HG03025 (cell line): Measurements from ENCODE around the gene GRID2.
"Not testable (repeated sequence)": the region's sequence is repeated elsewhere in the genome, so short reads cannot be mapped to it uniquely, and the experiment has no call there.

ENCODE experiments used
- ATAC-seq: cut with Tn5 transposase; IDR thresholded peaks from one replicate; pipeline ENCODE4 v1.9.1; 2021; ENCODE audit warnings: mild to moderate bottlenecking, moderate library complexity; ENCODE audit not compliant: unreplicated experiment, low FRiP score

The GRID2 gene

DNA sequence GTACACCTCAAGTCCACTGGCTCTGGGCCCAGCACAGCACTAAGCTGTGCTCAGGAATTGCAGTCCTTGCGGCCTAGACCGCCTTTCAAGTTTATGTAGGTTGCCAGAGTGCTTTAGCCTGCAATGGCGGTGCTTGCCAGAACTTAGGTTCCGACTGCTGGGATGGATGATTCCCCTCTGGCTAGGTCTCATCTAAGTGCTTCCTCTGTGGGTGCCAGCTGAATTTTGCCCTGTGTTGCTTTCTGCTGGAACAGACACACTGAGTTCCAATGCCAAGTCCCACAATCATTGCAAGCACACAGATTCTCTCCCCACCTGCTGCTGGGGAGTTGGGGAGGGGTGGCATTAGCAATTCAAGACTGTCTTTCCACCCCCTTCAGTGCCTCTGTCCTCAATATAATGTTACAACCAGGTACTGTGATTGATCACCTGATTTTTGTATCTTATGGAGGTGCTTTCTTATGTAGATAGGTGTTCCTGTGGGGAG lies 129.5 kb downstream of the GRID2 start:
- ATAC-seq = no peak

DNA sequence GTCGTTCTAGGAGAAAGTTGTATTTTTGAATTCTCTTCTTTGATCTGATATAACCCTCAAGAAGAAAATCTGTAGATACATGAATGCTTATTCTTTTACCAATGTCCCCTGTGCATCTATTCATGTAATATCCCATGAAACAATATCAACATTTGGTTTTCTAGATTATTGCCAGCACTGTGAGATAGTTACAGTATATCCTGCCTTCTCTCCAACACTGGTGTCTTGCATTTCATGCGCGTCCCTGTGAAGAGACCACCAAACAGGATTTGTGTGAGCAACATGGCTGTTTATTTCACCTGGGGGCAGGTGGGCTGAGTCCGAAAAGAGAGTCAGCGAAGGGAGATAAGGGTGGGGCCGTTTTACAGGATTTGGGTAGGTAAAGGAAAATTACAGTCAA lies 135.0 kb downstream of the GRID2 start:
- not testable (repeated sequence) for ATAC-seq

DNA sequence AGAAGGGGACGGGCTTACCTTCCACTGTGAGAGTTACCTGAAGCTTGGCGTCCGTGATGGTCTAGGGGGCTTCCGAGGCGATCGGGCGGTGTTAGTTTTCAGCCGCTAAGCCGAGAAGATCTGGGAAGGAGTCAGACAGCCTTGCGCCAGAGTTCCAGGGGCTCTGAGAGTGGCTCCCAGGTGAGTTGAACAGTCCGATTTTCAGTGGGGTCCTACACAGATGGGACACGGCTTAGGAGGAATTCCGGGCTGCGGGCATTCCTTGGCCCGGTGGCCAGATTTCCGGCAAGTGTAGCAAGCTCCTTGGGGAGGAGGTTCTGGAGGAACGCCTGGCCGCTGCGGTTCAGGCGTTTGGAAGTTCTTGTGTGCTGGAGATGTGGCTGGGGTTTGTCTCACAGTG lies 138.4 kb downstream of the GRID2 start:
- not testable (repeated sequence) for ATAC-seq

DNA sequence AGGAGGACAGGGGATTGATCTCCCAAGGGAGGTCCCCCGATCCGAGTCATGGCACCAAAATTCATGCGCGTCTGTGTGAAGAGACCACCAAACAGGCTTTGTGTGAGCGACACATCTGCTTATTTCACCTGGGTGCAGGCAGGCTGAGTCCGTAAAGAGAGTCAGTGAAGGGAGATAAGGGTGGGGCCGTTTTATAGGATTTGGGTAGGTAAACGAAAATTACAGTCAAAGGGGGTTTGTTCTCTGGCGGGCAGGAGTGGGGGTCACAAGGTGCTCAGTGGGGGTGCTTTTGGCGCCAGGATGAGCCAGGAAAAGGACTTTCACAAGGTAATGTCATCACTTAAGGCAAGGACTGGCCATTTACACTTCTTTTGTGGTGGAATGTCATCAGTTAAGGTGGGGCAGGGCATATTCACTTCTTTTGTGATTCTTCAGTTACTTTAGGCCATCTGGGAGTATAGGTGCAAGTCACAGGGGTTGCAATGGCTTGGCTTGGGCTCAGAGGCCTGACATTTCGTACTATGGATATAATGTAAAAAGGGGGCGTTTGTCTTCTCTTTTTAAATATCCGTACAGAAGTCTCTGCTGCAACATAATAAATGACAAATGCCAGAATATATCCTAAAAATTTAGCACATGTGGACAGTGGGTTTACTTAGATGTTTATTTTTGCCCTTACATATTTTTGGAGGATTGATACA lies 140.5 kb downstream of the GRID2 start:
- not testable (repeated sequence) for ATAC-seq

DNA sequence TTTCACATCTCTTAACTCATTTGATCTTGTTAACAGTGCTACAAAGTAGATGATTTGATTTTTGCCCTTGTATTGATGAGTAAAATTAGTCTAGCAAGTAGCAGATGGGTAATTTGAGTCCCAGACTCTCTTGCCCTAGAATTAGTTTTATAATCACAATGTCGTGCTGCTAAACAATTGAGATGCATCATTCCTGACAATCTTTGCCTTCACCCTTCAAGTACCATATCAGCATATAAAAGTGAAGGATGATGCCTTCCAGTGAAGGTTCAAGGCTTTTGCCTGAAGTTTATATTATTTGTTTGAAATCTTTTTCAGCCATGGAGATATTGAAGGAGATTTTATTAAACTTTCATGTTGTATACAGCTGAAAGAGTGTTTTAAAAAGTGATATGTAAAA lies 141.4 kb downstream of the GRID2 start:
- no peak for ATAC-seq

DNA sequence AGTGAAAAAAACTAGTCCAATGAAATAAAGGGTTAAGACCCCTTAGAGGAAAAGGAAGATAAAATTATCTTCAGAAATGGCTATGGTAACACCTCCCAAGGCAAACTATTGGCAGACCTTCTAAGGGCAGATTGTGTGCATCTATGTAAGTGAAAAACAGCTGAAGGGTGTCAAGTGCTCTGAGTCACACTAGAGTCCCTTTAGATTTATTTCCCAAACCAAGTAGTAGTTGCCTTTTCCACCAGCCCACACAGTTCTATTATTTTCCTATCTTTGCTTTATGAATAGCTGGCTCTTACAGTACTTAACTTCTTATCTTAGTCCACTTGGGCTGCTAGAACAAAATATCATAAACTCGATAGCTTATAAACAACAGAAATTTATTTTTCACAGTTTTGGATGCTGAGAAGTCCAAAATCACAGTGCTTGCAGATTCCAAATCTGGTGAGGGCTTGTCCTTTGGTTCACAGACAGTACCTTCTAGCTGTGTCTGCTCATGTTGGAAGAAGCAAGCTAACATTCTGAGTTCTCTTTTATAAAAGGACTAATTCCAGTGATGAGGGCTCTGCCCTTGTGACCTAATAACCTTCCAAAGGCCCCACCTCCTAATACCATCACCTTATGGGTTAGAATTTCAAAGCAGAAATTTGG lies 143.6 kb downstream of the GRID2 start:
- ATAC-seq = no peak

DNA sequence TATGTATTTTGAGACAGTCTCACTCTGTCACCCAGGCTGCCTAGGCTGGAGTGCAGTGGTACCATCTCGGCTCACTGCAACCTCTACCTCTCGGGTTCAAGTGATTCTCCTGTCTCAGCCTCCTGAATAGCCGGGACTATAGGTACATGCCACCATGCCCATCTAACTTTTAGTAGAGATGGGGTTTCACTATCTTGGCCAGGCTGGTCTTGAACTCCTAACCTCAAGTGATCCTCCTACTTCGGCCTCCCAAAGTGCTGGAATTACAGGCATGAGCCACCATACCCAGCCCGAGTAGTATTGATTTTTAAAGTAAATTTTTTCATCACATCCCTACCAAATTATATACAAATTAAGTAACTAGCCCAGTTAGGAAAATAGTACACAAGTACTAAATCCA lies 144.4 kb downstream of the GRID2 start:
- ATAC-seq = not testable (repeated sequence)

DNA sequence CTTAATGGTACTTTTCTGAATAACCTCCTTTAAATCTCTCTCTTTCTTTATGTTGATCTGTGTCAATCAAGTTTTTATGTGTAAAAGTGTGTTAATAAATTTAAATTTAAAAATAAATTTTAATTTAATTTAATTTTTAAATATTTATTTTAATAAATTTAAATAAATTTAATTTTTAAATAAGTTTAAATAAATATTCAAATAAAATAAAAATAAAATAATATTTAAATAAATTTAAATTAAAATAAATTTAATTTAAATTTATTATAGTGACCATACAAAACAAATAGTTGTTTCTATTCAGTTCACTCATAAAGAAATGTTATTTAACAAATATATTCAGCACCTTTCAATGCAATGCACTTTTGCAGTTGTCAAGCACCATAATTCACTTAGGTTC lies 146.9 kb downstream of the GRID2 start:
- no peak for ATAC-seq

DNA sequence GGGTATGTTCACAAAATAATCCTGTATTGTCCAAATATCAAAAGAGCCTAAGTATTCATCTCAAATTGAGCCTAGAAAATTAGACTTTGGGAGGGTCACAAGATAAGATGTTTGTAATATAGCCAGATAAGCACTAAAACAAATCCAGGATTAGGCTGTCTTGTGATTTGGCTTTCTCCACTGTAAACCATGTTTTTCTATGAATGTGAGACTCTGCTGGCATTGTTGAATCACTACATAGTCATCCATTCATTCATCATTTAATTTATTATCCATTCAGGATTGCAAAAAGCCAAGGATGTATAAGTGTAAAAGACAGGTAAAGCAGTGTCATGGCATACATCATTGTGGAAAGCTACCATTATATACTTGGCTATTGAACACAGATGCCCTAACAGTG lies 148.0 kb downstream of the GRID2 start:
- no peak for ATAC-seq

DNA sequence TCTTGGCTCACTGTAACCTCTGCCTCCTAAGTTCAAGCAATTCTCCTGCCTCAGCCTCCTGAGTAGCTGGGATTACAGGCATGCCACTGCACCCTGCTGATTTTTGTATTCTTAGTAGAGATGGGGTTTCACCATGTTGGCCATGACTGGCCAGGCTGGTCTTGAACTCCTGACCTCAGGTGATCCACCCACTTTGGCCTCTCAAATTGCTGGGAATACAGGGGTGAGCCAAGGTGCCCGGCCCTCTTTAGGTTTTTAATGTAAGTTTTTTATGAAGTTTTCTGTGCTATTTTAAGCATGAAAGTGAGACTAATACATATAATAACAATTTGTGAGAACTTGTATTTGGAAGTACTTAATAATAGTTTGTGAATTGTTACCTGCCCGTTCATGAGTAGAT lies 148.6 kb downstream of the GRID2 start:
- ATAC-seq = not testable (repeated sequence)

DNA sequence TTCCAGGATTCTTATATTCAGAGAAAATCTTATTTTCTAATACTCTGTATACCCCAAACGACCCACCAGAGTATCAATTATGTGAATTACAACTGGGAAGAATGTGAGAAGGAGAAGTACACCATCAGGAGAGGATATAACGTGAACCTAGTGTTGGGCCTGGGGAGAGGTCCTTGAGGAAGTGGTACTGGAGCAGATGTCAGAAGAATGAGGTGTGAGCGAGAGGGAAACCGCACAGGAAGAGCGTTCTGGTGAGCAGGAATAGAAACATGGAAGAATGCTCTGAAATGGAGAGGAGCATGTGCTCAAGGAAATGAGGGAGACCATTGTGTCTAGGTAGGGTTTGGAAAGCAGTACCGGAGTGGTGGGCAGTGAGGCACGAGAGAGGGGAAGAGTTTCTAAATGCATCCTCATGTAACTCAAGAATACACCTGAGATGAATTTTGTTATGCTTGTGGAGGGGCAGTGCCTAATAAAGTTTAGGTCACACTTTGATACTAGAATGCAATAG lies 151.6 kb downstream of the GRID2 start:
- ATAC-seq = no peak

DNA sequence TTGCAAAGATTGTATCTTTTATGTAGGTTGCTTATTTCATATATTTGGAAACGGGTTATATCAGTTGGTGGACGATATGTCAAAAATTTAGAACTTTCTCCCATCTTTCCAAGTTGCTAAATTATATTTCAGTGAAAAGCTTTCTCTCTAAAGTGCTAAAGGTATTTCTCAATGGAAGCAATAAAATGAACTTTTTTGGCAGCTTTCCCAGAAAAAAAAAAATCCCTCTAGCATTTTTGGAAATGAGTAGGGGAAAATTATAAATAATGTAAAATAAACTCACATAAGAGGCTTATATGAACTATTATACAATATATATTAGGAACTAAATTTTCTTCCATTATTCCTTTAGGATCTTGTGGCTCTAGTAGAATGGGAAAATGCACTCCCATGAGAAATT lies 152.2 kb downstream of the GRID2 start:
- no peak for ATAC-seq

DNA sequence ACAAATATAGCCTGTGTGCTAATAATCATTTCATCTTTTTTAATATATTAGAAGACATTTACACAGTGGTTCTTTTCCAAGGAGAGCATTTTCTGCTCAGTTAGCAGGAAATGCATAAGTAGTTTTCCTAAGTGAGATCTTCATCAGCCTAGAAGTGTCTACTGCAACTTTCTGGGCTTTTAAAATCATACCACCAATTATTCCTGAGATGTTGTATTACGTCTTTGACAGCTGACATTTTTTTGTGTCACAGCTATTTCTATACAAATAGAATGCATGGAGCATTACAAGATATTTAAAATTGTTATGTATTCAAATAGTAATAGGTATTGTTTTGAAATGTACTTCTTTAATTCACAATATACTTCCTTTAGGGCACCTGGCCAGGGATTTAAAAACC lies 158.0 kb downstream of the GRID2 start:
- ATAC-seq = no peak

DNA sequence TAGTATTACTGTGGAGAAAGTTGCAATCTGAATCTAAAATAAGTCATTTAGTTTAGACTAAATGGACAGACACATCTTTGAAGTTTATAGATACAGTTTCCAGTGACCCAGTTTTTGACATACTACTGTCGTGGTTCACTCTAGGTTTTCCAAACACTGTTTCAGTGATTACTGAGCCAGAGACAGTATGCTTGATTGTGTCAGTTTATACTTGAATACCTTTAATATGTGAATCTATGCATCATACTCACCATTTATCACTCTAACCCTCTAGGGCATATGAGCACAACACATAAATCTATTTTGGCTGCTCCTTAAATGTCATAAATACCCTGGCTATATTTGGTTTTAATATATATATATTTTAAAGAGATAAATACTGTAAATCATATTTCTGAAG lies 173.5 kb downstream of the GRID2 start:
- ATAC-seq = no peak

DNA sequence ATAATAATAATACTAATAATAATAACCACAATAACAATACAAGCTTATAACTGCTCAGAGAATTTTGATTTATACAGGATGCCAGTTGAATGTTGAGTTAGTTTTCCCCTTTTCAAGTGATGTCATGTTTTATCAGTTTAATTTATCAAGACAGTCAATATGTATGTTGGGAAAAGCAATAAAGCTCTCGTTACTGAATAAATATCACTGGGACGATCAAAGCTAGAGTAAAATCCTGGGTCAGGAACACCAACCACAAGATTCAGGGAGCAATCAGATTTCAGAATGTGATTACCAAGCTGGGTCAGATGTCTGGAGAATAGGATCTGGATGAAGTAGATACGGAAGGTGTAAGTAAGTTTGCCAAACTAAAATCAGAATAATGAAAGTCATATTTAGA lies 179.6 kb downstream of the GRID2 start:
- no peak for ATAC-seq

DNA sequence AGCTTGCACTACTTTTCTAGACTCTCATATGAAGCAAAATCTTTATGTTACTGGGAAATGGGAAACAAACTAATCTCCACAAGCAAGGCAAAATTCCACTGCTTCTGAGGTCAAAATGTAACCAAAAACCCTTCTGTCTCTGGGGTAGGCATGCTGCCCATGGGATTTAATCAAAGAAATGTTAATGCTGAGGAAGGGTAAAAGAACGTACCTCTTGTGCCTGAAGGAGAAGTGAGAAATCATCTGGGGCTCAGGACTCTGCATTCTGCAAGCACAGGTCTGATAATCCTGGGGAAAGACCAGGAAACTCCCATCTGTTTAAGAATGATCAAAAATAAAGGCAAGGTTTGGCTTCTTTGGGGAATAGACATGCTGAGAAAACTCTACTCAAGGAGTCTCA lies 184.7 kb downstream of the GRID2 start:
- ATAC-seq = no peak

DNA sequence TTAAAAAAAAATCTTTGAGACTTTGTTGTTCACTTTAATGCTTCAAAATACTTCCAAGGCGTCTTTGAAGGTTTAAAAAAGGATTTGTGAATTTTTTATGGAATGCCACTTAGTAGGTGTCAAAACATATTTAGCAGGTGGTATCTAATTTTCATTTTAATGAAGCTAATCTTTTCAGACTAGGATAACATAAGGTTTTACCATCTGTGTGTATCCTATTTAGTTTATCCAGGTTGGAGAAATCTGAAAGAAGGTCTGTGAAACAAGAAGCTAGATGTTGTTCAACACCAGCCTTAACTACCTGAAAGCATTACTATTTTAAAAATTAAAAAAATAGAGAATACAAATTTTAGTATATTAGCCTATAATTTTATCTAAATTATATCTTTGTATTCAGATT lies 193.4 kb downstream of the GRID2 start:
- no peak for ATAC-seq

DNA sequence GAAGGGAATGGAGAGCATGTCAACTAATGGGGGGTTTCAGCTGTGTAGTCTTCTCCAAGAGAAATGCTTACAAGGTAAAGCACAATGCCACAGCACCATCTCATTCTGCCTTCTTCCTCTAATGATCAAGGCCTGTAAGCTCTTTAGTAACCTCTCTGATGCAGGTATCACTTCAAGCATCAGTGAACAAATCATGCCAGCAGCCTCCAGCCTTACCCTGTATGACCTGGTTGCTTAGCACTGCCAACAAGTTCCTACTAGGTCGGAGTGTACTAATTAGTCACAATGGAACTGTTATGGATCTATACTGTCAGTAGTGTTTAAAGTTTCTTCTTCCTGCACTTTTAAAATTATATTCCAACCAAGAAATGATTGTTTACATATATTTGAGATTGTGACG lies 197.7 kb downstream of the GRID2 start:
- ATAC-seq = no peak

DNA sequence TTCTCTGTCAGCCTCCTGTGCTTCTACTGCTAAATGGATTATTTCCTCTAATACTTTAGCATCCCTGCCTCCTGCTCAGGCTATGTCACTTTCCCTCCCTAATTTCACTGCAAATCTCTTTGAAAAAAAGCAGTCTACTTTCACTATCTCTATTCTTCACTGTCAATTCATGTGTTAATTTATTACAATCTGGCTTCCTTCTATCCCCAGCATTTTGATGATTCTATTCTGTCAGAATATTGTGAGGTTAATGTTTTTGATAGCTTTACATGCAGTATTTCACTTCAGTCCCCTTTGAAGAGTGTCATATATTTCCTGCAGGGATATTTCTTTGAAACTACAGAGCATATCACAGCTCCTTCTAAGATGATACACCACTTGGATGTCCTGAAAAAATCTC lies 203.2 kb downstream of the GRID2 start:
- ATAC-seq = no peak

DNA sequence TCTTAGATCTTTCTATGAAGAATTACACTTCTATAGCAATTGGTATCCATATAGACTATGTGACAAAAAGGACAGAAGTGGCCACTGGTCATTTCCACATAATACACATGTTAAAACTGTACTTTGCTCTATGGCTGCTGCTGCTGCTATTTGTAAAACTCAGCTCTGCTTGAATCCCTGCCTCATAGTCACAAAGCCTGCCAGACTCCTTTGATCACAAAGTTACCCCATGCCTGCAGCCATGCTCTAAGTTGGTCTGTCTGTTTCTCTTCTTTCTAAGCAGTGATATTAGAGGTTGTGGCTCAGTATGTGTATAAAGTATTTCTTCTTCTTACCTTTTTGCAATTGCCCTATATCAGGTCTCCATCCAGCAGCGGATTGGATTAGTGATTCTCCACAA lies 210.9 kb downstream of the GRID2 start:
- ATAC-seq = no peak

DNA sequence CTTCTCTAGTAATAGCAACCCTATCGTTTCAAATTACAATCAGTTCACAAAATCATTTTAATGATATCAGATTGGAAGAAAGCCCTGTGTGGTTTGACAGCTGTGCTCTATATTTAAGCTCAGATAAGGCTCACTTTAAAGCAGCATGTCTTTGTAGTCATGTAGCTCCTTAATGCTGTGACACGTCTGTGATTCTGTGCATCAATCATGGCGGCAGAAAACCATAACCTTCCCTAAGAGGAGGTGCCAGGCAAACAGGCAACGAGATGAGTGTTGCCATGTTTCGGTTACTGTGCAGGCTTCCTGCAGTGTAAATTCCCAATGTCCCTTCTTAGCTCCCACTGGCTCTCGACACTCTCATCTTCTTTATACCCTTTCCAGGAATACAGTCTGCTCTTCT lies 212.7 kb downstream of the GRID2 start:
- no peak for ATAC-seq

DNA sequence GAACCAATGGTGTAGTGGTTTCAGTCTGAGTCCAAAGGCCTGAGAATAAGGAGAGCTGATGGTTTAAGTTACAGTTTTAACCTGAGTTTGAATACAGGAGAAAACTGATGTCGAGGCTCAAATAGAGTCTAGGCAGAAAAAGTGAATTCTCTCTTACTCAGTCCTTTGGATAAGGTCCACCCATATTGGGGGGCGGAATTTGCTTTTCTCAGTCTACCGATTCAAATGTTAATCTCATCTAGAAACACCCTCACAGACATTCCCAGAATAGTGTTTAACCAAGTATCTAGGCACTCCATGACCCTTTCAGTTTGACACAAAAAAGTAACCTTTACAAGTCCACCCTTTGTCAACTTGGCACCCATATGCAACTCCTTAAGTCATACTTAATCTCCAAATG lies 216.0 kb downstream of the GRID2 start:
- no peak for ATAC-seq
